HG03520 (cell line): ENCODE results near the gene ARHGAP15.

Experiments
- ATAC-seq: cut with Tn5 transposase; IDR thresholded peaks from one replicate; pipeline ENCODE4 v1.9.1; 2021; ENCODE audit warnings: mild to moderate bottlenecking, moderate library complexity; ENCODE audit not compliant: unreplicated experiment

Gene ARHGAP15

GRCh38 chr2:143333168-143333791, 204.1 kb downstream of the ARHGAP15 start:
- no peak for ATAC-seq

GRCh38 chr2:143333847-143334246, 204.6 kb downstream of the ARHGAP15 start:
- ATAC-seq: no peak

GRCh38 chr2:143334837-143335236, 205.6 kb downstream of the ARHGAP15 start:
- ATAC-seq: no peak

DNA sequence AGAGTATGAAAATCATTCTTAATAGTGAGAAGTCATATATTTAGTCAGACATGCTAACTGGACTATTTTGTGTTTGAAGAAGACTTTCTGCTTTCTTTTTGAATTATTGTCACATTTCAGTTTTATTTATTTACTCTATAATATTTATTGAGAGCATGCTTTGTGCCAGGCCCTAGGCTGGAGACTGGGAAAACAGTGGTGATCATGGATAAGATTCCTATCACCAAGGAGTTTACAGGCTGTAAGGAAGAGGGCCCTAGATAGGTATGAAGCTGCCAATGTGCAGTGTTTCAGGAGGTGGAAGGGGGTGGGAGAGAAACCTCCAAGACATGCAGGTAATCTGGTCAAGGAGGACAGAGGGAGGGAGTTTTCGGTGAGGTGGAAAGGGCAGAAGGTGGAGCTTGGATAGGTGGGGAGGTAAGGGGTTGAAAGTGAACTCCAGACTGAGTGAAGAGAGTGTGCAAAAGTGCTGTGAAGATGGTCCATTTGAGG, 207.5 kb downstream of the ARHGAP15 start:
- ATAC-seq: no peak

- ATAC-seq: no peak
These were observed 212.3 kb downstream of the ARHGAP15 start for GRCh38 chr2:143341478-143341877.

DNA sequence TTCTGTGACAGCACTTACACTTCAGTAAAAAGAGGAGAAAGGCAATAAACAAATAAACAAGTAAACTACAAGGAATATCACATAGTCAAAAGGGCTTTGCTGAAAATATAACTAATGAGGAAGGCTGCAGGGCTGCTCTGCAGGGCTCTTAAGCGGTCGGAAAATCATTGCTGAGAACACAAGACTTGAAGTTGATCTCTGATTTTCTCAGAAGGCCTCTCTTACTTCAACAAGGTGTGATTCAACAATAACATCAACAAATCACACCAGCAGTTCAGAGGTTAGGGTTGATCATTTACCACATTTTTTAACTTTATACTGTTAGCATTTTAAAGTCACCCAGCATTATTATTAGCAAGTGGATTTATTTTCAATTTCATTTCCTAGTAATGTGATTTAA, 215.6 kb downstream of the ARHGAP15 start:
- ATAC-seq: no peak

DNA sequence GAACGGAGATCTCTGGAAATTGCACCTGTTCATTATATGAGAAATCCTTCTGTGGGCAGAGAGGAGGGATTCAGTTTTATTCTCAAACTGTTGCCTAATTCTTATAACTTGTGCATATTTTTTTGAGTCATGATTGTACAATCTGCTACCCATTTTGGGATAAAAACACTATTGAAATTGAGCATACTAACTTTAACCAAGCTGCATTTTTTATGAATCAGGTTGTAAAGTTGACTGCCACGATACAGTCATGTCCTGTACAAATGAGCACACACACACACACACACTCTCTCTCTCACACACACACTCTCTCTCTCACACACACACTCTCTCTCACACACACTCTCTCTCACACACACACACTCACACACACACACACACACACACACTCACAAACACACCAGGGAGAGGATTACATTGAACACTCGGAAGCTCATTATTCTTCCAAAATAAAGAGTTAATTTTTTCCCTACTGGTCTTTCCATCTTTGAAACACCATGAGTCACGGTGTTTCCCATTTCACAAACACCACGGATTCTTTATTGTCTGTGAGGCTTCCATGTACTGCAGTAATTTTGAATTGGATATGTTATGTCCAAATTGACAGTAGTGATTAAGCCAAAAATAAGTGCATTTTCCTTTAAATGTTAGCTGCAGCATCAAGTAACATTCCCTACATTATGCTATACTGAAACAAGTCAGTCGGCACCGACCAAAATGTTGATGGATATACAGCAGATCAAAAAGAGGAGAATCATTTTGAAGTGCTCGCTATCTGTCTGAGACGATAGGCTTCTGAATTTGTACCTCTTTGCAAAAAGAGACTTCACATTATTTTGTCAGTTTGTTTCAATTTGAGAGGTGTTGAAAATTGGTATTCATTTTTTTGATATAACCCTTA, 216.9 kb downstream of the ARHGAP15 start:
- no peak for ATAC-seq

GRCh38 chr2:143347271-143347695, 218.1 kb downstream of the ARHGAP15 start:
- no peak for ATAC-seq

DNA sequence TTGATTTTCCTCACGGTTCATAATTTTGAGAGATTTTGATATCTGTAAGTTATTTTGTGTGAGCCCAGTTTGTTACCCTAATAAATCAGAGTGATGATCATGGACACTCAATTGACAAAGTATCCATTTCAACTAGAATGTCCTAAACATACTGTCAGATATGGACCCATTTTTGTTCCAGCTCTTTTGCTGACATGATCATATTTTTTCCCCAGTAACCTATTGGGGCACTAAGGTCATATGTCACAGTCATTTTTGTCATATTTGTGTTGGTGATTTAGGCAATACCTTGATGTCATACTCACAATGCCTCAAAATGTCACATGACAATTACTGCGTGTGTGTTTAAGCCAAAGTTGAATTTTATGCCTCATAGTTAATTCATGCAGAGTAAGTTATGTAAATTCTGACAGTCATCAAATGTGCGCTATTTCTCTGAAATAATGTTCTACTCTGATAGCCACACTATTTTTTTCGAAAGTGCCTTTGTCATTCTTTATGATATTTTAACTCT, 218.7 kb downstream of the ARHGAP15 start:
- no peak for ATAC-seq

DNA sequence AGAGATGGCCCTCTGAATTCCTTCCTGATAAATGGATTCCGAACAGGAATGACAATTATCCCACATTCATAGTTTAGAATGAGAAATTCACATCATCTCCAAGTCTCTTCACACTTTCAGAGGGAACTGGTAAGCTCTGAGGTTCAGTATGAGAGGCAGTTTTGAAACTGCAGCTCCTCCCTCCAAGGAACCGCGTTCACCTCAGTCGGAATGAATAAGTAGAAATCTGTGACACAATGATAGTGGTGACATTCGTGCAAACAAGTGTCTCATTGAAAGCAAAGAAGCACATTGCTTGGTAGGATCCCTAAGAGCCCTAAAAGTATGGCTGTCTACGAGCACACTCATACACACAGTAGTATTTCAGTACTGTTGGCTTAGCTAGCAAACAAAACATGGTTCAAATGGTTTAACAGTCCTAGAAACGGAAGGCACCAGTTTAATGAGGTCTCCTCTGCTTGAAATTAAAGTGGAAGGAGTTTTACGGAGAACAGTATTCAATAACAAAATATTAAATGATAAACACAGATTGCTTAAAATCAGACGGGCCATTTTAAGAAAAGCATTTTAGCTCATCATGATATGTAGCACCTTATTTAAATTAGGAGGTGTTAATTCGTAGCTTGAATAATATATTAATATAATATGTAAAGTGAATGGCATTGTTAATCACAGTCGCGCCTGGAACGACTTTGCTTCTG, 225.0 kb downstream of the ARHGAP15 start:
- ATAC-seq: no peak

- no peak for ATAC-seq
These were observed 226.7 kb downstream of the ARHGAP15 start for GRCh38 chr2:143355870-143356269.

GRCh38 chr2:143356336-143356735, 227.1 kb downstream of the ARHGAP15 start:
- ATAC-seq: no peak

- ATAC-seq: no peak
These were observed 227.7 kb downstream of the ARHGAP15 start for GRCh38 chr2:143356736-143357446.

DNA sequence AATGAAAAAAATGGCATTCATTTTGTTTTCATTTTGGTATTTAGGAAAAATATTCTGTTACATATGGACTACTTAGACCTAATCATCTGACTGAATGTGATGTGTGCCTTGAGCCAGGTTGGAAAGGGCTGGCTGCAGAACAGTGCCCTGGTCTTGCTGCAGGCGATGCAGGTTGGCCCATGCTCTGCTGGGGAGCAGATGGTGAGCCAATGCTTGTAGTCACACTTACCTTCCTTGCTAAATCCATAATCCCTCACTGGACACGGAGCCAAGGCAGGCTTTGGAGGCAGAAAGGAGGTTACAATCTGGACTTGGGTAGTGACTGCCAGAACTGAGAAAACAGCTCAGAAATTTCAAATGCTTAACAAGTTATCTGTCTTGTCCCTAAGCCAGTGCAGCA, 228.7 kb downstream of the ARHGAP15 start:
- ATAC-seq: no peak

GRCh38 chr2:143361346-143361745, 232.1 kb downstream of the ARHGAP15 start:
- no peak for ATAC-seq

DNA sequence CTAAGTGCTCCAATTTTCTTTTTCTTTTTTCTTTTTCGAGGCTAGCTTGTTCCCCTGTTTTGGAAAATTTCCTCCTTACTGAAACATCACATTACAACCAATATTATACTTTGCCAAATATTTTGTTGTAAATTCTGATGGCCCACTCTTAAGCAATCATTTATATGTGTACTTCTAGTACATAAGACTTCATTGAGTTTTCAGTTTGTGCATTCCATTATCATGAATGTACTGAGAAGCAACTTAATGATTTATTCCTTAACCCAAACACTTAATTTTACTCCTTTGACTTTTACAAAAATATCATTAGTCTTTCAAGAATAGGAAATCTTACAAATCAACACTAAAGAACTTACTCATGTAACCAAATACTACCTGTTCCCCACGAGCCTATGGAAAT, 242.4 kb downstream of the ARHGAP15 start:
- no peak for ATAC-seq

DNA sequence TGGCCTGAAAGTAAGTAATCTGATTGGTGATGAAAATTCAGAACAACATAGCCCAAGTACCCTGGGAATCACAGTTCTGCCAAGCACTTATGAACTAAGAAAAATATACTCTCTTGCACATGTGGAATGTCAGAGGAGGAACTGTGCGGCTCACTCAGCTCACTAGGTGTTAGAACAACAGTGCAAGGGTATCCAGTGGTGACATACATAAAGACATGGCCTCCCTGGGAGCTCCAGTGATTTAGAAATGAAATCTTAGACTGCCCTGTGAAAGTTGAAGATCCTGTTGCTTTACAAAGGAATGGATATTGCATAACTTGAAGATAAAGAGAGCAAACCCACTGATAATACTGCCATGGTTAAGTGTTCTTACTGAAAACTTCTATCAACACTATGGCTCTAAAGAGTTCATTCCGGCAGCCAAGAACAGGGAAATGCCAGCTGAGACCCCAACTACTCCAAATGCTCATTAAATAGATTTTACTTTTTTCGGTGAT, 246.2 kb downstream of the ARHGAP15 start:
- ATAC-seq: no peak

GRCh38 chr2:143378996-143379395, 249.8 kb downstream of the ARHGAP15 start:
- ATAC-seq: no peak

GRCh38 chr2:143379955-143380354, 250.7 kb downstream of the ARHGAP15 start:
- no peak for ATAC-seq

DNA sequence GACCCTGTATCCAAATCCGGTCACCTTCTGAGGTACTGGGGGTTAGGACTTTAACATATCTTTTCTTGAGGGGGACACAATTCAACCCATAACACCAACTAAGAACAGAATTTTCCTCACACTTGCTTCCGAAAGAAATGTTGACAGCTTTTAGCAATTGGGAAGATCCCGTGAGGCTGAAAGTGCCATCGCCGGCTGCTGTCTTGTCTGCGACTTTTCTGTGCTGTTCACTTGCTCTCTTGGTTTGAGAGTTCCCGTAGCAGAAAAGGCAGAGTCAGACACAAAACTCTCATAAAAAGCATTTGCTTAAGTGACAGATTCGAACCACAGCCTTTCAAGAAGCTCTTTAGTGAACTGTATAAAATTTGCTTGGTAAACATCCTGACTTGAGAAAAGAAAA, 253.4 kb downstream of the ARHGAP15 start:
- no peak for ATAC-seq
